IMR-90 (cell line): ENCODE data around the gene LDB1. TPM values are rescaled to one million over a fixed set of nuclear protein-coding genes. Genes with fewer than 3 reads are reported as not detected.

Source experiments
- ATAC-seq: fragments of 200-7000 bp; cut with Tn5 transposase; 2 replicates; pipeline ENCODE4 v1.9.1; 2020; ENCODE audit warnings: low read depth, mild to moderate bottlenecking, moderate library complexity
- BruUV-seq: library from RNA; stranded (reverse); fragments of 400-500 nt; replicated peaks from 2 replicates; lab custom pipeline; 2021; lab: Mats Ljungman, UMichigan
- CTCF ChIA-PET: fragments of 300-600 bp; formaldehyde crosslinking; extraction: SDS; loops from one replicate; lab custom pipeline; 2021; ENCODE audit warnings: antibody characterized with exemption; lab: Yijun Ruan, JAX
- POLR2A ChIA-PET: fragments of 300-600 bp; sonication (Branson Sonifier 250); formaldehyde crosslinking; loops from one replicate; lab custom pipeline; 2022; ENCODE audit warnings: antibody characterized with exemption; ENCODE audit not compliant: unreplicated experiment; lab: Charles Lee
- DNase-seq: peaks from one replicate; pipeline ENCODE4 v3.0.0; 2013
- H2AFZ ChIP-seq: replicated peaks from 2 replicates; pipeline ENCODE3; 2013; ENCODE audit warnings: low read length, mild to moderate bottlenecking; ENCODE audit not compliant: poor library complexity
- H2AK5ac ChIP-seq: 2 replicates; pipeline ENCODE4 v1.6.1; 2013; ENCODE audit warnings: low read depth, low read length, inconsistent platforms
- H2AK9ac ChIP-seq: replicated peaks from 2 replicates; pipeline ENCODE3; 2013; ENCODE audit warnings: mild to moderate bottlenecking, low read depth, low read length, moderate library complexity; ENCODE audit not compliant: poor library complexity
- H2BK120ac ChIP-seq: 2 replicates; pipeline ENCODE4 v1.6.1; 2013; ENCODE audit warnings: low read depth, low read length, inconsistent platforms
- H2BK15ac ChIP-seq: 3 replicates; pipeline ENCODE4 v1.6.1; 2013; ENCODE audit warnings: low read depth, low read length, inconsistent platforms
- H2BK20ac ChIP-seq: 2 replicates; pipeline ENCODE4 v1.6.1; 2013; ENCODE audit warnings: low read depth, mild to moderate bottlenecking, inconsistent platforms, low read length, moderate library complexity
- H2BK5ac ChIP-seq: 2 replicates; pipeline ENCODE4 v1.6.1; 2013; ENCODE audit warnings: mild to moderate bottlenecking, low read depth, low read length, inconsistent platforms; ENCODE audit not compliant: poor library complexity, severe bottlenecking
- H3K14ac ChIP-seq: replicated peaks from 2 replicates; pipeline ENCODE4 v1.6.1; 2013; ENCODE audit warnings: low read depth, low read length, inconsistent platforms
- H3K18ac ChIP-seq: 2 replicates; pipeline ENCODE4 v1.6.1; 2013; ENCODE audit warnings: low read depth, low read length, control low read depth
- H3K23ac ChIP-seq: 2 replicates; pipeline ENCODE4 v1.6.1; 2013; ENCODE audit warnings: low read depth, low read length, inconsistent platforms
- H3K27ac ChIP-seq: 2 replicates; pipeline ENCODE4 v1.5.1; 2013; ENCODE audit warnings: mild to moderate bottlenecking, control low read depth, low read length; ENCODE audit not compliant: insufficient read depth
- H3K27me3 ChIP-seq: 2 replicates; pipeline ENCODE4 v1.6.1; 2013; ENCODE audit warnings: low read length; ENCODE audit not compliant: control insufficient read depth, insufficient read depth
- H3K36me3 ChIP-seq: 2 replicates; pipeline ENCODE4 v1.6.1; 2013; ENCODE audit warnings: low read length, mixed read lengths; ENCODE audit not compliant: control insufficient read depth, insufficient read depth
- H3K4ac ChIP-seq: 2 replicates; pipeline ENCODE4 v1.6.1; 2013; ENCODE audit warnings: low read depth, low read length, inconsistent platforms
- H3K4me1 ChIP-seq: 2 replicates; pipeline ENCODE4 v1.6.1; 2013; ENCODE audit warnings: low read length, mixed read lengths; ENCODE audit not compliant: control insufficient read depth, insufficient read depth
- H3K4me2 ChIP-seq: 2 replicates; pipeline ENCODE4 v1.6.1; 2013; ENCODE audit warnings: low read depth, mild to moderate bottlenecking, control low read depth, low read length, moderate library complexity
- H3K4me3 ChIP-seq: 2 replicates; pipeline ENCODE4 v1.5.1; 2013; ENCODE audit warnings: low read depth, mild to moderate bottlenecking, control low read depth, low read length, moderate library complexity; ENCODE audit not compliant: insufficient read depth
- H3K56ac ChIP-seq: 2 replicates; pipeline ENCODE4 v1.6.1; 2013; ENCODE audit warnings: low read length, inconsistent platforms; ENCODE audit not compliant: insufficient read depth; ENCODE audit errors: extremely low read depth
- H3K79me1 ChIP-seq, 2 experiments: 2 replicates each; pipeline ENCODE4 v1.6.1; 2013; ENCODE audit warnings: low read length in 2 of 2, inconsistent platforms in 1 of 2, low read depth in 1 of 2
- H3K9ac ChIP-seq: 2 replicates; pipeline ENCODE4 v1.6.1; 2013; ENCODE audit warnings: low read depth, low read length, control low read depth
- H3K9me1 ChIP-seq: 2 replicates; pipeline ENCODE4 v1.6.1; 2013; ENCODE audit warnings: low read length, inconsistent platforms; ENCODE audit not compliant: insufficient read depth
- H3K9me3 ChIP-seq: 2 replicates; pipeline ENCODE4 v1.6.1; 2013; ENCODE audit warnings: low read length; ENCODE audit not compliant: control insufficient read depth, insufficient read depth
- H4K20me1 ChIP-seq: 2 replicates; pipeline ENCODE4 v1.6.1; 2013; ENCODE audit warnings: low read length, inconsistent platforms; ENCODE audit not compliant: insufficient read depth
- H4K5ac ChIP-seq: 2 replicates; pipeline ENCODE4 v1.6.1; 2013; ENCODE audit warnings: mild to moderate bottlenecking, low read depth, low read length, control low read depth
- H4K8ac ChIP-seq, 2 experiments: 2 replicates each; pipeline ENCODE4 v1.6.1; 2013; ENCODE audit warnings: low read depth in 2 of 2, low read length in 2 of 2, control low read depth in 1 of 2, inconsistent platforms in 1 of 2
- H4K91ac ChIP-seq: 2 replicates; pipeline ENCODE4 v1.6.1; 2013; ENCODE audit warnings: low read depth, low read length, inconsistent platforms; ENCODE audit not compliant: insufficient read depth
- CEBPB ChIP-seq: IDR thresholded peaks from 2 replicates; pipeline ENCODE4 v1.6.1; 2012; ENCODE audit warnings: low read depth, low read length, improper control_type of control experiment
- MXI1 ChIP-seq: IDR thresholded peaks from 2 replicates; pipeline ENCODE4 v1.6.1; 2012; ENCODE audit warnings: low read depth, mild to moderate bottlenecking, low read length, moderate library complexity, borderline replicate concordance
- WGBS, 2 experiments: methylation state at CpG; one replicate each; pipeline versions ENCODE4 v1.1.5 to v1.1.7; 2013; ENCODE audit warnings: missing lambda C conversion rate in 2 of 2; ENCODE audit not compliant: insufficient read length in 1 of 2; ENCODE audit errors: extremely low coverage in 2 of 2; 5-methylcytosine and 5-hydroxymethylcytosine counted together
- dilution Hi-C: fragments of 300-500 bp; cut with HindIII; formaldehyde crosslinking; loops from one replicate; pipeline ENCODE4 v1.14.3; 2018; ENCODE audit warnings: low sequenced_read_pairs; ENCODE audit not compliant: unreplicated experiment
- in situ Hi-C: fragments of 300-500 bp; cut with MboI; formaldehyde crosslinking; loops from 3 replicates; pipeline ENCODE4 v1.14.3; 2019; ENCODE audit warnings: low sequenced_read_pairs, inconsistent platforms, mixed read lengths
- intact Hi-C: fragments of 100-400 bp; cut with micrococcal nuclease; formaldehyde crosslinking; loops from 2 replicates; pipeline ENCODE4 v1.10.0; 2022
- polyA plus RNA-seq, 3 experiments: library from polyadenylated mRNA; depleted of rRNA; stranded (reverse); fragments of >200 nt; gene quantifications; 2 replicates each; pipeline ENCODE4 v1.2.3, GENCODE V29; 2012; ENCODE audit warnings: low replicate concordance in 1 of 3
- total RNA-seq: library from RNA; depleted of rRNA; stranded (reverse); fragments of >200 nt; gene quantifications from 2 replicates; pipeline ENCODE4 v1.2.3, GENCODE V29; 2012
- TF ChIP-seq, protein P1 (sequence below): fragments of 150-350 bp; IDR thresholded peaks from 2 replicates; pipeline ENCODE4 v1.6.1; 2017; ENCODE audit warnings: mild to moderate bottlenecking, antibody characterized with exemption, low read length, low read depth

Gene LDB1
- total and polyA plus RNA-seq, 2 of the 4 experiments (the other 2 are of a cell fraction): 47.9 to 92.4 TPM

DNA sequence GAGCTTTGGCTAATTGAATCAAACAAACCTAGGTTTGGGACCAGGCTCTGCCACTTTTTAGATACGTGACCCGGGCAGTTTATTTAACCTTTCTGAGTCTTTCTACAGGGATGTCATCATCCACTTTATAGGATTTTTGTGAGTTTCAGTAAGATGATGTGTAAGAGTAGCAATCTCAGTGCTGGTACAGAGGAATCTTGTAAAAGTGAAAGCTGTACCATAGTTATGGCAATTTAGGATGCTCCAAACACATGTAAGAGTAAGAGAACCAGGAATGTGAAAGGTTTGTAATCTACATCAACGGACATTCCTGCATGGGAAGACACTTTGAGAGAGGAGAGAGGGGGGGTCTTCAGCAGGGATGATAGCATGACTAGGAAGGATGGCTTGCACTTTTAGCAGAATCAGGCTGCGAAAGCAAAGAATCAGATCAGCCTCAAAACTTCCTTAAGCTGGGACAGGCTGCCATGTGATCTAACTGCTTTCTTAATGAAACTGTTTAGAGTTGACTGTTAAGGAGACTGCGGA, 33.0 kb upstream of the LDB1 start:
- Histone ChIP-seq H4K5ac (no peak overlapping the region), H2BK20ac (no peak overlapping the region), H3K9ac (peak overlapping the region; percentile 74; the same call in 1 of the 2 replicates), H3K27me3 (no peaks in the 10 kb centered on the region), H2BK120ac (no peak overlapping the region), H3K56ac (peak overlapping the region; percentile 26; the same call in 1 of the 2 replicates), H3K9me3 (no peaks in the 10 kb centered on the region), H3K23ac (peak overlapping the region; percentile 68), H2BK5ac (no peak overlapping the region), H3K27ac (no peak overlapping the region; the same call in 1 of the 2 replicates), H2AK5ac (no peak overlapping the region), H3K79me1 (peaks cover 18 to 58% of the 10 kb centered on the region in 2 experiments), H4K20me1 (peaks cover 31% of the 10 kb centered on the region), H3K18ac (no peak overlapping the region), H3K9me1 (peaks cover 3% of the 10 kb centered on the region; the same call in 1 of the 2 replicates), H4K91ac (no peak overlapping the region), H2BK15ac (no peak overlapping the region), H2AK9ac (no peak overlapping the region), H3K4me2 (peak overlapping the region; percentile 86), H3K4me1 (peaks cover 6% of the 10 kb centered on the region; the same call in 1 of the 2 replicates), H3K36me3 (peaks cover 32% of the 10 kb centered on the region), H3K4ac (peak overlapping the region; percentile 0; the same call in 1 of the 2 replicates), H2AFZ (no peak overlapping the region), H3K4me3 (peak overlapping the region; percentile 64), H3K14ac (peak overlapping the region; percentile 90; the same call in 1 of the 2 replicates), H4K8ac (peak overlapping the region in 1 of 2 experiments; percentile 3; a peak in 1 of 4 replicates)
- CTCF ChIA-PET: interaction anchor here (0.7 to 1.2 kb wide), 2 partner anchors 17 to 240 kb away, joined by 3 read pairs; no protein-coding TSS in a partner anchor
- POLR2A ChIA-PET: no interaction called here
- DNase-seq: peak; percentile 9
- in situ Hi-C loops: no loop called here
- TF ChIP-seq, protein P1, sequence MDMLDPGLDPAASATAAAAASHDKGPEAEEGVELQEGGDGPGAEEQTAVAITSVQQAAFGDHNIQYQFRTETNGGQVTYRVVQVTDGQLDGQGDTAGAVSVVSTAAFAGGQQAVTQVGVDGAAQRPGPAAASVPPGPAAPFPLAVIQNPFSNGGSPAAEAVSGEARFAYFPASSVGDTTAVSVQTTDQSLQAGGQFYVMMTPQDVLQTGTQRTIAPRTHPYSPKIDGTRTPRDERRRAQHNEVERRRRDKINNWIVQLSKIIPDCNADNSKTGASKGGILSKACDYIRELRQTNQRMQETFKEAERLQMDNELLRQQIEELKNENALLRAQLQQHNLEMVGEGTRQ: no peak
- TF ChIP-seq MXI1: no peak
- no peak for TF ChIP-seq CEBPB
- dilution Hi-C loops: no loop called here
- no TSS peak for BruUV-seq
- intact Hi-C loops: loop anchor here (2.0 kb wide), 1 partner anchor 32 kb away; the partner anchor contains the start of gene LDB1
- ATAC-seq: no peak
- 36% methylated on average over 2 of the region's 5 CpGs; no CpG with 5 or more reads in 1 of the 2 experiments for WGBS, 2 experiments
